Liver (tissue), 2 donors: ENCODE data around the gene UBE2L5.

Experiments used
- TF ChIP-seq, protein P1 (sequence below): fragments of 150-350 bp; IDR thresholded peaks from 2 replicates; pipeline ENCODE4 v1.5.1; 2017; ENCODE audit warnings: improper control_type of control experiment, low read depth, low read length; ENCODE audit not compliant: missing input control
- TF ChIP-seq, protein P2 (sequence below): IDR thresholded peaks from 2 replicates; pipeline ENCODE4 v1.6.1; 2016; ENCODE audit warnings: antibody characterized with exemption, mild to moderate bottlenecking
- donor health status: healthy.

DNA sequence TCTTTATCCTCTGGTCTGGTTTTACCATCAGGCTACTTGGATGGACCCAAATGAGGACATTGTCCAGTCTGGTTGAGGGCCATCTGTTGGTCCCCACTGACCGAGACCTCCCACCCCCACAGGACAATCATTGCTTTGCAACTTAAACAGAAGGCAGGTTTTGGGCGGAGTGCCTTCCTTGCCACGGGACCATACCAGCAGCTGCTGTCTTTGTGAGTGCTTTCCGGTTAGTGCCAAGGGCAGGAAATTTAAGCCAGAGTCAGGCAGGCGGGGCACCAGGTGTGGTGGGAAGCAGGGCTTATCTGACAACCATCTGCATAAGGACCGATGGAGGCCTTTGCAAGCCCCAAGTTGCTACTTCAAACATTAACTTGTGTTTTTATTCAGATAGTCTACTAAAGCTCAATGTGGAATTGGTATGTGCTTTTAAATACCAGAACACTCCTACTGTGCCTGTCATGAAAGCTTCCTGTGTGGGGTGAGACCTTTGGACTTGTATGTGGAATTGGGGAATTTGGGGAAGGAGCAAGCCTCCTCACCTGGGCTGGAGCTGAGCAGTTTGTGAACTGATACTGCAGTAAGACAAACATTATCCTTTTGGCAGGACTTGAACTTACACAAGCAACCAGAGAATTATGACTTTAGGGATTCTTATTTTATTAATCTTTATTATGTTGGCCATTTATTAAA is 39.3 kb upstream of the UBE2L5 start:
- TF ChIP-seq, protein P1, sequence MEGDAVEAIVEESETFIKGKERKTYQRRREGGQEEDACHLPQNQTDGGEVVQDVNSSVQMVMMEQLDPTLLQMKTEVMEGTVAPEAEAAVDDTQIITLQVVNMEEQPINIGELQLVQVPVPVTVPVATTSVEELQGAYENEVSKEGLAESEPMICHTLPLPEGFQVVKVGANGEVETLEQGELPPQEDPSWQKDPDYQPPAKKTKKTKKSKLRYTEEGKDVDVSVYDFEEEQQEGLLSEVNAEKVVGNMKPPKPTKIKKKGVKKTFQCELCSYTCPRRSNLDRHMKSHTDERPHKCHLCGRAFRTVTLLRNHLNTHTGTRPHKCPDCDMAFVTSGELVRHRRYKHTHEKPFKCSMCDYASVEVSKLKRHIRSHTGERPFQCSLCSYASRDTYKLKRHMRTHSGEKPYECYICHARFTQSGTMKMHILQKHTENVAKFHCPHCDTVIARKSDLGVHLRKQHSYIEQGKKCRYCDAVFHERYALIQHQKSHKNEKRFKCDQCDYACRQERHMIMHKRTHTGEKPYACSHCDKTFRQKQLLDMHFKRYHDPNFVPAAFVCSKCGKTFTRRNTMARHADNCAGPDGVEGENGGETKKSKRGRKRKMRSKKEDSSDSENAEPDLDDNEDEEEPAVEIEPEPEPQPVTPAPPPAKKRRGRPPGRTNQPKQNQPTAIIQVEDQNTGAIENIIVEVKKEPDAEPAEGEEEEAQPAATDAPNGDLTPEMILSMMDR = no peak
- TF ChIP-seq, protein P2, sequence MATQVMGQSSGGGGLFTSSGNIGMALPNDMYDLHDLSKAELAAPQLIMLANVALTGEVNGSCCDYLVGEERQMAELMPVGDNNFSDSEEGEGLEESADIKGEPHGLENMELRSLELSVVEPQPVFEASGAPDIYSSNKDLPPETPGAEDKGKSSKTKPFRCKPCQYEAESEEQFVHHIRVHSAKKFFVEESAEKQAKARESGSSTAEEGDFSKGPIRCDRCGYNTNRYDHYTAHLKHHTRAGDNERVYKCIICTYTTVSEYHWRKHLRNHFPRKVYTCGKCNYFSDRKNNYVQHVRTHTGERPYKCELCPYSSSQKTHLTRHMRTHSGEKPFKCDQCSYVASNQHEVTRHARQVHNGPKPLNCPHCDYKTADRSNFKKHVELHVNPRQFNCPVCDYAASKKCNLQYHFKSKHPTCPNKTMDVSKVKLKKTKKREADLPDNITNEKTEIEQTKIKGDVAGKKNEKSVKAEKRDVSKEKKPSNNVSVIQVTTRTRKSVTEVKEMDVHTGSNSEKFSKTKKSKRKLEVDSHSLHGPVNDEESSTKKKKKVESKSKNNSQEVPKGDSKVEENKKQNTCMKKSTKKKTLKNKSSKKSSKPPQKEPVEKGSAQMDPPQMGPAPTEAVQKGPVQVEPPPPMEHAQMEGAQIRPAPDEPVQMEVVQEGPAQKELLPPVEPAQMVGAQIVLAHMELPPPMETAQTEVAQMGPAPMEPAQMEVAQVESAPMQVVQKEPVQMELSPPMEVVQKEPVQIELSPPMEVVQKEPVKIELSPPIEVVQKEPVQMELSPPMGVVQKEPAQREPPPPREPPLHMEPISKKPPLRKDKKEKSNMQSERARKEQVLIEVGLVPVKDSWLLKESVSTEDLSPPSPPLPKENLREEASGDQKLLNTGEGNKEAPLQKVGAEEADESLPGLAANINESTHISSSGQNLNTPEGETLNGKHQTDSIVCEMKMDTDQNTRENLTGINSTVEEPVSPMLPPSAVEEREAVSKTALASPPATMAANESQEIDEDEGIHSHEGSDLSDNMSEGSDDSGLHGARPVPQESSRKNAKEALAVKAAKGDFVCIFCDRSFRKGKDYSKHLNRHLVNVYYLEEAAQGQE = no peak
